H9 (cell line): Measurements from ENCODE around the gene DKK3. TPM values are rescaled to one million over a fixed set of nuclear protein-coding genes. Genes with fewer than 3 reads are reported as not detected.

Experiments used
- DNase-seq: peaks from one replicate; pipeline ENCODE4 v3.0.0-alpha.2; 2017
- H2AFZ ChIP-seq: one replicate; pipeline ENCODE4 v1.6.1; 2013; ENCODE audit warnings: mild to moderate bottlenecking, low read length, control low read depth, moderate library complexity
- H2AK5ac ChIP-seq: 2 replicates; pipeline ENCODE4 v1.6.1; 2013; ENCODE audit warnings: low read length, control low read depth, mixed read lengths; ENCODE audit not compliant: insufficient read length
- H2BK120ac ChIP-seq: one replicate; pipeline ENCODE4 v1.6.1; 2013; ENCODE audit warnings: low read depth, mild to moderate bottlenecking, low read length, control low read depth, inconsistent platforms; ENCODE audit not compliant: poor library complexity, severe bottlenecking
- H2BK12ac ChIP-seq: 2 replicates; pipeline ENCODE4 v1.6.1; 2013; ENCODE audit warnings: low read length, control low read depth, mixed read lengths, low read depth; ENCODE audit not compliant: insufficient read length
- H2BK15ac ChIP-seq: 2 replicates; pipeline ENCODE4 v1.6.1; 2013; ENCODE audit warnings: low read depth, low read length, control low read depth
- H2BK20ac ChIP-seq: one replicate; pipeline ENCODE4 v1.6.1; 2013; ENCODE audit warnings: low read depth, mild to moderate bottlenecking, low read length, control low read depth, inconsistent platforms; ENCODE audit not compliant: poor library complexity, severe bottlenecking
- H2BK5ac ChIP-seq: 2 replicates; pipeline ENCODE4 v1.6.1; 2013; ENCODE audit warnings: low read length, control low read depth, mixed read lengths; ENCODE audit not compliant: insufficient read length
- H3K14ac ChIP-seq: 2 replicates; pipeline ENCODE4 v1.6.1; 2013; ENCODE audit warnings: low read length, control low read depth; ENCODE audit not compliant: insufficient read depth
- H3K18ac ChIP-seq: 2 replicates; pipeline ENCODE4 v1.6.1; 2013; ENCODE audit warnings: low read depth, mild to moderate bottlenecking, mixed read lengths, low read length, control low read depth; ENCODE audit not compliant: insufficient read length
- H3K23ac ChIP-seq: 2 replicates; pipeline ENCODE4 v1.6.1; 2013; ENCODE audit warnings: low read length, control low read depth, mixed read lengths, low read depth; ENCODE audit not compliant: insufficient read length
- H3K23me2 ChIP-seq: 2 replicates; pipeline ENCODE4 v1.6.1; 2013; ENCODE audit warnings: low read depth, mild to moderate bottlenecking, mixed read lengths, low read length, control low read depth; ENCODE audit not compliant: insufficient read length, poor library complexity, severe bottlenecking
- H3K27ac ChIP-seq: 2 replicates; pipeline ENCODE4 v1.5.1; 2013; ENCODE audit warnings: low read length, control low read depth, mixed read lengths, low read depth; ENCODE audit not compliant: insufficient read length
- H3K27me3 ChIP-seq: 2 replicates; pipeline ENCODE4 v1.6.1; 2013; ENCODE audit warnings: low read length, control low read depth, inconsistent platforms; ENCODE audit not compliant: insufficient read depth
- H3K4ac ChIP-seq: 2 replicates; pipeline ENCODE4 v1.6.1; 2013; ENCODE audit warnings: low read depth, mild to moderate bottlenecking, control low read depth, inconsistent platforms, low read length, moderate library complexity
- H3K4me1 ChIP-seq: 2 replicates; pipeline ENCODE4 v1.6.1; 2013; ENCODE audit warnings: low read length, control low read depth, inconsistent platforms; ENCODE audit not compliant: insufficient read depth
- H3K4me2 ChIP-seq: 2 replicates; pipeline ENCODE4 v1.6.1; 2013; ENCODE audit warnings: low read length, control low read depth, mixed read lengths; ENCODE audit not compliant: insufficient read length, insufficient read depth
- H3K56ac ChIP-seq: 2 replicates; pipeline ENCODE4 v1.6.1; 2013; ENCODE audit warnings: low read depth, mild to moderate bottlenecking, mixed read lengths, low read length, control low read depth; ENCODE audit not compliant: insufficient read length
- H3K79me1 ChIP-seq: 2 replicates; pipeline ENCODE4 v1.6.1; 2013; ENCODE audit warnings: low read depth, mild to moderate bottlenecking, moderate library complexity, low read length, control low read depth, inconsistent platforms; ENCODE audit not compliant: insufficient read depth, poor library complexity, severe bottlenecking
- H3K79me2 ChIP-seq: 2 replicates; pipeline ENCODE4 v1.6.1; 2013; ENCODE audit warnings: low read length, control low read depth, inconsistent platforms; ENCODE audit not compliant: insufficient read depth
- H3K9ac ChIP-seq: 2 replicates; pipeline ENCODE4 v1.6.1; 2013; ENCODE audit warnings: low read length, control low read depth, mixed read lengths; ENCODE audit not compliant: insufficient read length; ENCODE audit errors: extremely low read depth
- H3K9me3 ChIP-seq: one replicate; pipeline ENCODE4 v1.6.1; 2013; ENCODE audit warnings: low read depth, low read length, inconsistent platforms; ENCODE audit not compliant: control insufficient read depth
- H3T11ph ChIP-seq: one replicate; pipeline ENCODE4 v1.6.1; 2013; ENCODE audit warnings: mild to moderate bottlenecking, low read length, control low read depth, inconsistent platforms
- H4K20me1 ChIP-seq: one replicate; pipeline ENCODE4 v1.6.1; 2013; ENCODE audit not compliant: control insufficient read depth, insufficient read length, insufficient read depth
- H4K5ac ChIP-seq: 2 replicates; pipeline ENCODE4 v1.6.1; 2013; ENCODE audit warnings: low read depth, mild to moderate bottlenecking, mixed read lengths, low read length, control low read depth; ENCODE audit not compliant: insufficient read length
- H4K8ac ChIP-seq: replicated peaks from 2 replicates; pipeline ENCODE4 v1.6.1; 2013; ENCODE audit warnings: low read length, control low read depth, mixed read lengths, low read depth; ENCODE audit not compliant: insufficient read length
- H4K91ac ChIP-seq: 2 replicates; pipeline ENCODE4 v1.6.1; 2013; ENCODE audit warnings: low read depth, mild to moderate bottlenecking, moderate library complexity, mixed read lengths, low read length, control low read depth; ENCODE audit not compliant: insufficient read length
- H3K27ac Mint-ChIP-seq, 3 experiments: 2 replicates in 2 of 3; 3 replicates in 1 of 3; pipeline ENCODE4 v1.8.0; 2020 to 2021; ENCODE audit warnings: mixed read lengths in 3 of 3, mild to moderate bottlenecking in 1 of 3, moderate library complexity in 1 of 3
- H3K27me3 Mint-ChIP-seq: 2 replicates; pipeline ENCODE4 v1.8.0; 2021; ENCODE audit warnings: low read depth, mild to moderate bottlenecking, moderate library complexity, mixed read lengths
- H3K36me3 Mint-ChIP-seq, 3 experiments: 2 replicates in 2 of 3; 3 replicates in 1 of 3; pipeline ENCODE4 v1.8.0; 2020 to 2021; ENCODE audit warnings: low read depth in 3 of 3, mixed read lengths in 3 of 3; ENCODE audit not compliant: insufficient read depth in 1 of 3
- H3K4me1 Mint-ChIP-seq, 2 experiments: 2 replicates each; pipeline ENCODE4 v1.8.0; 2020; ENCODE audit warnings: mixed read lengths in 2 of 2
- H3K4me3 Mint-ChIP-seq, 2 experiments: 2 replicates in 1 of 2; 3 replicates in 1 of 2; pipeline ENCODE4 v1.8.0; 2020 to 2021; ENCODE audit warnings: mild to moderate bottlenecking in 2 of 2, mixed read lengths in 2 of 2, moderate library complexity in 1 of 2
- H3K9me3 Mint-ChIP-seq, 2 experiments: 2 replicates in 1 of 2; 3 replicates in 1 of 2; pipeline ENCODE4 v1.8.0; 2020; ENCODE audit warnings: mild to moderate bottlenecking in 2 of 2, mixed read lengths in 2 of 2, moderate library complexity in 1 of 2
- CTCF ChIP-seq: fragments of 200-600 bp; sonication (generic); conservative IDR thresholded peaks from 3 replicates; pipeline ENCODE4 v1.8.0; 2021; ENCODE audit warnings: antibody characterized with exemption, mild to moderate bottlenecking
- WGBS: extraction: QIAGEN DNeasy Blood & Tissue Kit; methylation state at CpG from one replicate; pipeline ENCODE4 v1.1.7; 2013; ENCODE audit warnings: missing lambda C conversion rate, low lambda C conversion rate, mixed read lengths; ENCODE audit not compliant: insufficient read length; ENCODE audit errors: extremely low coverage; 5-methylcytosine and 5-hydroxymethylcytosine counted together
- total RNA-seq: library from RNA; stranded (reverse); gene quantifications from 2 replicates; pipeline ENCODE4 v1.2.1, GENCODE V29; 2021

DKK3 gene
- total RNA-seq, 1 experiment from 2014 or later = 17.1 TPM

DNA sequence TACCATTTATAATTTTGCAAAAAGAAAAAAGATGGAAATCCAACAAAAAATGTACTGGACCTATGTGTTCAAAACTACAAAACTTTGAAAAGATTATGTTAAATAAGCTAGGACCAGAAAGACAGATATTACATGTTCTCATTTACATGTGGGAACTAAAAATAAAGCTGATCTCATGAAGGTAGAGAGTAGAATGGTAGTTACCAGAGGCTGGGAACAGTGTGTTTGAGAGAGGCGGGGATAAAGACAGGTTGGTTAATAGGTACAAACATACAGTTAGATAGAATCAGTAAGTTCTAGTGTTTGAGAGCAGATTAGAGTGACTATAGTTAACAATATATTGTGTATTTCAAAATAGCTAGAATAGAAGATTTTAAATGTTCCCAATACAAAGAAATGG, 95.0 kb downstream of the DKK3 start:
- no peaks in the 10 kb centered on the region for H3K79me1 ChIP-seq
- no peaks in the 10 kb centered on the region for H4K20me1 ChIP-seq
- H3K27ac ChIP-seq = no peak overlapping the region
- no peak overlapping the region for H2BK5ac ChIP-seq
- no peak overlapping the region for H2AK5ac ChIP-seq
- H2AFZ ChIP-seq = no peak overlapping the region
- H2BK15ac ChIP-seq = no peak overlapping the region
- H3K27me3 ChIP-seq = no peaks in the 10 kb centered on the region
- H3K14ac ChIP-seq = no peak overlapping the region
- H3K23me2 ChIP-seq = no peaks in the 10 kb centered on the region
- H3K4ac ChIP-seq = no peak overlapping the region
- Mint-ChIP-seq H3K27me3 (no peaks in the 10 kb centered on the region), H3K36me3 (no peaks in the 10 kb centered on the region), H3K4me3 (no peak overlapping the region), H3K27ac (no peak overlapping the region), H3K9me3 (no peaks in the 10 kb centered on the region), H3K4me1 (peaks cover 12 to 13% of the 10 kb centered on the region in 2 experiments)
- H3K9ac ChIP-seq = no peak overlapping the region
- no peaks in the 10 kb centered on the region for H3K9me3 ChIP-seq
- DNase-seq = no peak
- no peak overlapping the region for H3K4me2 ChIP-seq
- H3T11ph ChIP-seq = no peak overlapping the region
- H3K4me1 ChIP-seq = no peaks in the 10 kb centered on the region
- no peak overlapping the region for H3K18ac ChIP-seq
- H2BK120ac ChIP-seq = no peak overlapping the region
- no peak overlapping the region for H2BK12ac ChIP-seq
- no peak overlapping the region for H4K8ac ChIP-seq
- H3K23ac ChIP-seq = no peak overlapping the region
- no peak overlapping the region for H3K56ac ChIP-seq
- H3K79me2 ChIP-seq = no peaks in the 10 kb centered on the region
- H4K91ac ChIP-seq = no peak overlapping the region
- H4K5ac ChIP-seq = no peak overlapping the region
- no peak overlapping the region for H2BK20ac ChIP-seq
- WGBS = no CpG with 5 or more reads among the region's 1 CpG
- no peak for TF ChIP-seq CTCF

Other genes starting within 250 kb of the DKK3 start
- 24.3 and 26.7 TPM in 2 replicates for gene USP47, start 166.7 kb downstream of the DKK3 start, total RNA-seq
- 4.7 and 6.0 TPM in 2 replicates for gene MICAL2, start 102.0 kb upstream of the DKK3 start, total RNA-seq